Endothelial cell of umbilical vein (primary cell): ENCODE results near the gene LCAT. TPM values are rescaled to one million over a fixed set of nuclear protein-coding genes. Genes with fewer than 3 reads are reported as not detected.

ENCODE experiments used
- BruUV-seq: library from RNA; stranded (reverse); fragments of 400-500 nt; replicated peaks from 2 replicates; lab custom pipeline; 2021; lab: Mats Ljungman, UMichigan
- CTCF ChIA-PET: fragments of 300-600, 350-600 bp; sonication (Branson Sonifier 250); formaldehyde crosslinking; loops from one replicate; lab custom pipeline; 2021; ENCODE audit warnings: antibody characterized with exemption, inconsistent platforms; lab: Charles Lee
- POLR2A ChIA-PET: fragments of 300-600, 350-600 bp; sonication (Branson Sonifier 250); formaldehyde crosslinking; loops from one replicate; lab custom pipeline; 2021; ENCODE audit warnings: antibody characterized with exemption, inconsistent platforms; lab: Charles Lee
- DNase-seq: peaks from one replicate; pipeline ENCODE4 v3.0.0-alpha.2; 2011; ENCODE audit warnings: low read depth, low spot score
- FAIRE-seq: peaks from 2 replicates; lab custom pipeline; 2011; peaks lifted over from hg19 to GRCh38; lab: Jason Lieb, UNC
- H2AFZ ChIP-seq: 2 replicates; pipeline ENCODE4 v1.6.0; 2012; ENCODE audit warnings: low read depth, low read length, control low read depth, inconsistent platforms
- H3K27ac ChIP-seq: 2 replicates; pipeline ENCODE4 v1.5.1; 2011; ENCODE audit warnings: low read depth, mild to moderate bottlenecking, control low read depth, low read length, moderate library complexity; ENCODE audit not compliant: insufficient read depth
- H3K27me3 ChIP-seq, 2 experiments: 2 replicates each; pipeline versions ENCODE4 v1.6.0 to v1.6.1; 2011; ENCODE audit warnings: low read length in 2 of 2, mixed read lengths in 1 of 2; ENCODE audit not compliant: control insufficient read depth in 2 of 2, insufficient read depth in 2 of 2
- H3K36me3 ChIP-seq, 2 experiments: 2 replicates in 1 of 2; 3 replicates in 1 of 2; pipeline ENCODE4 v1.5.1; 2011; ENCODE audit warnings: low read length in 2 of 2, mild to moderate bottlenecking in 1 of 2, moderate library complexity in 1 of 2; ENCODE audit not compliant: control insufficient read depth in 2 of 2, insufficient read depth in 2 of 2; ENCODE audit errors: extremely low read depth in 1 of 2
- H3K4me1 ChIP-seq: 3 replicates; pipeline ENCODE4 v1.5.1; 2011; ENCODE audit warnings: mild to moderate bottlenecking, low read length; ENCODE audit not compliant: control insufficient read depth, insufficient read depth; ENCODE audit errors: extremely low read depth
- H3K4me2 ChIP-seq: 2 replicates; pipeline ENCODE4 v1.6.1; 2011; ENCODE audit warnings: low read length, control low read depth, mixed read lengths; ENCODE audit not compliant: insufficient read depth
- H3K4me3 ChIP-seq, 3 experiments: fragments of 200-600 bp in 1 of 3; sonication (generic), shearing (Covaris generic) in 1 of 3; replicated peaks in 1 of 3; 2 replicates each; pipeline ENCODE4 v1.5.1; 2011 to 2016; ENCODE audit warnings: control low read depth in 3 of 3, low read length in 3 of 3, mild to moderate bottlenecking in 2 of 3, inconsistent platforms in 1 of 3, low read depth in 1 of 3, moderate library complexity in 1 of 3; ENCODE audit not compliant: insufficient read depth in 1 of 3
- H3K79me2 ChIP-seq: 2 replicates; pipeline ENCODE4 v1.6.0; 2012; ENCODE audit warnings: low read length, inconsistent platforms; ENCODE audit not compliant: control insufficient read depth, insufficient read depth
- H3K9ac ChIP-seq: replicated peaks from 2 replicates; pipeline ENCODE3; 2011; ENCODE audit warnings: low read length, control low read depth; ENCODE audit not compliant: insufficient read depth; ENCODE audit errors: extremely low read depth
- H3K9me1 ChIP-seq: replicated peaks from 3 replicates; pipeline ENCODE4 v1.6.0; 2011; ENCODE audit warnings: mild to moderate bottlenecking, low read length; ENCODE audit not compliant: control insufficient read depth, insufficient read depth; ENCODE audit errors: extremely low read depth
- H3K9me3 ChIP-seq: replicated peaks from 2 replicates; pipeline ENCODE4 v1.5.1; 2012; ENCODE audit warnings: low read length, inconsistent platforms; ENCODE audit not compliant: control insufficient read depth, insufficient read depth
- H4K20me1 ChIP-seq: replicated peaks from 2 replicates; pipeline ENCODE3; 2011; ENCODE audit warnings: mild to moderate bottlenecking, low read length; ENCODE audit not compliant: control insufficient read depth, insufficient read depth; ENCODE audit errors: extremely low read depth
- EZH2 ChIP-seq: IDR thresholded peaks from 2 replicates; pipeline ENCODE4 v1.6.1; 2012; ENCODE audit warnings: borderline replicate concordance, low read depth, mild to moderate bottlenecking, moderate library complexity, low read length, inconsistent platforms; ENCODE audit not compliant: severe bottlenecking
- FOS ChIP-seq: IDR thresholded peaks from 2 replicates; pipeline ENCODE4 v1.6.1; 2011; ENCODE audit warnings: mild to moderate bottlenecking, low read length, moderate library complexity, borderline replicate concordance; ENCODE audit not compliant: insufficient read depth
- GATA2 ChIP-seq: IDR thresholded peaks from 2 replicates; pipeline ENCODE4 v1.7.0; 2011; ENCODE audit warnings: low read depth, mild to moderate bottlenecking, moderate library complexity, mixed read lengths, low read length; ENCODE audit not compliant: insufficient read length, insufficient read depth
- JUN ChIP-seq: IDR thresholded peaks from 2 replicates; pipeline ENCODE4 v1.6.1; 2011; ENCODE audit warnings: borderline replicate concordance, low read depth; ENCODE audit not compliant: insufficient read length, insufficient read depth
- MYC ChIP-seq: IDR thresholded peaks from one replicate; pipeline ENCODE4 v1.6.1; 2011; ENCODE audit warnings: mild to moderate bottlenecking, low read depth, low read length
- POLR2A ChIP-seq: IDR thresholded peaks from 2 replicates; pipeline ENCODE4 v1.6.1; 2012; ENCODE audit warnings: low read depth, mild to moderate bottlenecking, control low read depth, low read length
- POLR2AphosphoS5 ChIP-seq: IDR thresholded peaks from 2 replicates; pipeline ENCODE4 v1.6.1; 2012; ENCODE audit warnings: low read depth, mild to moderate bottlenecking, control low read depth, low read length, moderate library complexity; ENCODE audit not compliant: insufficient read depth
- dilution Hi-C: fragments of 300-500 bp; cut with MboI; formaldehyde crosslinking; loops from one replicate; pipeline ENCODE4 v1.15.0; 2019; ENCODE audit warnings: low sequenced_read_pairs; ENCODE audit not compliant: extremely low pct_ligation_motif_present
- intact Hi-C: fragments of 100-400 bp; cut with micrococcal nuclease; formaldehyde crosslinking; loops from one replicate; pipeline ENCODE4 v1.10.0; 2022
- polyA plus RNA-seq, 4 experiments: library from polyadenylated mRNA; depleted of rRNA in 3 of 4; stranded (reverse) in 3 of 4; unstranded in 1 of 4; fragments of >200 nt; gene quantifications; 2 replicates each; pipeline versions ENCODE4 v1.2.1 to v1.2.3, GENCODE V29; 2011 to 2012; ENCODE audit warnings: missing spikeins in 1 of 4
- total RNA-seq: library from RNA; stranded (reverse); gene quantifications from 2 replicates; pipeline ENCODE4 v1.2.3, GENCODE V29; 2021
- TF ChIP-seq, protein P1 (sequence below), 2 donors: IDR thresholded peaks; 1 replicate in 1 of 2; 2 replicates in 1 of 2; pipeline ENCODE4 v1.5.1; 2011; ENCODE audit warnings: low read length in 2 of 2, mild to moderate bottlenecking in 2 of 2, moderate library complexity in 2 of 2, control low read depth in 1 of 2, inconsistent platforms in 1 of 2, low read depth in 1 of 2; ENCODE audit not compliant: insufficient read depth in 1 of 2; ENCODE audit errors: extremely low read depth in 1 of 2
- TF ChIP-seq, protein P2 (sequence below): IDR thresholded peaks from 2 replicates; pipeline ENCODE4 v1.6.1; 2011; ENCODE audit not compliant: insufficient read depth, insufficient read length

The LCAT gene
- total and polyA plus RNA-seq, 2 donors (not counting 3 experiments of a cell fraction or from before 2014, with no cell fraction given): 22.6 to 46.1 TPM

DNA sequence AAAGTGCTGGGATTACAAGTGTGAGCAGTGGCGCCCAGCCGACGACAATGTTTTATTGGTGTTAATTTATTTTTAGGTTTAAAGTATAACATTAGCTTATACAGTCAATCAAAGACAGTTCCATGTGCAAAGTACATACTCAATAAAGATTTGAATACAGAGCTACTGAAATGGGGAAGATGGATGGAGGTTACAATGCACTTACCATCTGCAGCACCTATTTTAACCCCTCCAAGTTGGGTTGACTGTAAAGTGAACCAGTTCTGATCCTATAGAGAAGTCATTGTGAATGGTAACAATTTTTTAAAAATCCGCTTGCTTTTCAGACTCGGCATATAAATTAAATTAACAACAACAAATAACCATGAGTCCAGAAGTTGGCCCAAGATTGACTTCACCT is 51.5 kb downstream of the LCAT start:
- CTCF ChIA-PET: interaction anchor here (0.9 to 2.6 kb wide), 8 partner anchors 9 to 371 kb away, joined by 3 to 17 read pairs (median 4); partner anchors contain the start of gene NRN1L
- H3K4me1 ChIP-seq: peaks cover 21% of the 10 kb centered on the region
- H3K9me1 ChIP-seq: no peaks in the 10 kb centered on the region
- peaks cover 19% of the 10 kb centered on the region for H3K79me2 ChIP-seq
- DNase-seq: no peak
- H3K4me3 ChIP-seq: peak overlapping the region in 1 of 3 experiments; percentile 44
- H3K36me3 ChIP-seq: no peaks in the 10 kb centered on the region
- no peaks in the 10 kb centered on the region for H3K9me3 ChIP-seq
- POLR2A ChIA-PET: no interaction called here
- H3K27ac ChIP-seq: no peak overlapping the region
- TF ChIP-seq MYC: no peak
- TF ChIP-seq, protein P1, sequence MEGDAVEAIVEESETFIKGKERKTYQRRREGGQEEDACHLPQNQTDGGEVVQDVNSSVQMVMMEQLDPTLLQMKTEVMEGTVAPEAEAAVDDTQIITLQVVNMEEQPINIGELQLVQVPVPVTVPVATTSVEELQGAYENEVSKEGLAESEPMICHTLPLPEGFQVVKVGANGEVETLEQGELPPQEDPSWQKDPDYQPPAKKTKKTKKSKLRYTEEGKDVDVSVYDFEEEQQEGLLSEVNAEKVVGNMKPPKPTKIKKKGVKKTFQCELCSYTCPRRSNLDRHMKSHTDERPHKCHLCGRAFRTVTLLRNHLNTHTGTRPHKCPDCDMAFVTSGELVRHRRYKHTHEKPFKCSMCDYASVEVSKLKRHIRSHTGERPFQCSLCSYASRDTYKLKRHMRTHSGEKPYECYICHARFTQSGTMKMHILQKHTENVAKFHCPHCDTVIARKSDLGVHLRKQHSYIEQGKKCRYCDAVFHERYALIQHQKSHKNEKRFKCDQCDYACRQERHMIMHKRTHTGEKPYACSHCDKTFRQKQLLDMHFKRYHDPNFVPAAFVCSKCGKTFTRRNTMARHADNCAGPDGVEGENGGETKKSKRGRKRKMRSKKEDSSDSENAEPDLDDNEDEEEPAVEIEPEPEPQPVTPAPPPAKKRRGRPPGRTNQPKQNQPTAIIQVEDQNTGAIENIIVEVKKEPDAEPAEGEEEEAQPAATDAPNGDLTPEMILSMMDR (IDR thresholded peaks at IDR 0.05; ENCODE audit: extremely low read depth in 1 of 2, insufficient read depth in 1 of 2, low read depth in 1 of 2, low read length in 2 of 2): no peak
- no peak for TF ChIP-seq EZH2
- TF ChIP-seq POLR2A: no peak
- TF ChIP-seq, protein P2, sequence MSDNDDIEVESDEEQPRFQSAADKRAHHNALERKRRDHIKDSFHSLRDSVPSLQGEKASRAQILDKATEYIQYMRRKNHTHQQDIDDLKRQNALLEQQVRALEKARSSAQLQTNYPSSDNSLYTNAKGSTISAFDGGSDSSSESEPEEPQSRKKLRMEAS: no peak
- TF ChIP-seq FOS: no peak
- no peak for TF ChIP-seq GATA2
- no peak for TF ChIP-seq POLR2AphosphoS5
- no peak for TF ChIP-seq JUN
- H3K27me3 ChIP-seq: no peaks in the 10 kb centered on the region
- H4K20me1 ChIP-seq: no peaks in the 10 kb centered on the region
- peak overlapping the region; percentile 66 for H2AFZ ChIP-seq
- peak overlapping the region; percentile 92 for H3K4me2 ChIP-seq
- BruUV-seq: TSS peak; percentile 55
- dilution Hi-C loops: no loop called here
- peak overlapping the region; percentile 53 for H3K9ac ChIP-seq
- intact Hi-C loops: loop anchor here (2.0 kb wide), 2 partner anchors 46 to 344 kb away; partner anchors contain the start of genes CENPT, ESRP2 and NUTF2
- no peak for FAIRE-seq

Other genes starting within 250 kb of the LCAT start
- gene GFOD2, start 224.8 kb downstream of the LCAT start, total RNA-seq: 43.7 and 47.5 TPM in 2 replicates
- 36.7 and 38.1 TPM in 2 replicates for gene GFOD2, start 224.8 kb downstream of the LCAT start, polyA plus RNA-seq
- 20.6 and 25.6 TPM in 2 replicates for gene RANBP10, start 137.6 kb downstream of the LCAT start, total RNA-seq
- gene RANBP10, start 137.6 kb downstream of the LCAT start, polyA plus RNA-seq: 28.3 and 28.8 TPM in 2 replicates
- gene TSNAXIP1, start 137.2 kb downstream of the LCAT start, total RNA-seq: 0.95 and 1.0 TPM in 2 replicates
- gene TSNAXIP1, start 137.2 kb downstream of the LCAT start, polyA plus RNA-seq: 1.0 and 1.2 TPM in 2 replicates
- gene THAP11, start 101.8 kb downstream of the LCAT start, total RNA-seq: 22.6 and 24.0 TPM in 2 replicates
- gene THAP11, start 101.8 kb downstream of the LCAT start, polyA plus RNA-seq: 25.9 and 27.5 TPM in 2 replicates
- 199 and 208 TPM in 2 replicates for gene NUTF2, start 97.2 kb downstream of the LCAT start, total RNA-seq
- gene NUTF2, start 97.2 kb downstream of the LCAT start, polyA plus RNA-seq: 273 and 425 TPM in 2 replicates
- gene CENPT, start 96.4 kb downstream of the LCAT start, total RNA-seq: 57.5 and 60.3 TPM in 2 replicates
- 61.3 and 70.3 TPM in 2 replicates for gene CENPT, start 96.4 kb downstream of the LCAT start, polyA plus RNA-seq
- gene EDC4, start 71.1 kb downstream of the LCAT start, total RNA-seq: 68.0 and 81.2 TPM in 2 replicates
- gene EDC4, start 71.1 kb downstream of the LCAT start, polyA plus RNA-seq: 57.5 and 71.6 TPM in 2 replicates
- not detected in 2 replicates for gene NRN1L, start 59.2 kb downstream of the LCAT start, total RNA-seq
- 0.37 and 1.0 TPM in 2 replicates for gene NRN1L, start 59.2 kb downstream of the LCAT start, polyA plus RNA-seq
- gene PSKH1, start 50.9 kb downstream of the LCAT start, total RNA-seq: 25.9 and 27.0 TPM in 2 replicates
- 42.6 and 48.8 TPM in 2 replicates for gene PSKH1, start 50.9 kb downstream of the LCAT start, polyA plus RNA-seq
- 1.0 and 1.8 TPM in 2 replicates for gene CTRL, start 12.3 kb downstream of the LCAT start, total RNA-seq
- gene CTRL, start 12.3 kb downstream of the LCAT start, polyA plus RNA-seq: 1.1 TPM in 2 replicates
- gene PSMB10, start 7.3 kb downstream of the LCAT start, total RNA-seq: 32.7 and 40.8 TPM in 2 replicates
- gene PSMB10, start 7.3 kb downstream of the LCAT start, polyA plus RNA-seq: 54.7 and 80.3 TPM in 2 replicates
- 99.0 and 114 TPM in 2 replicates for gene SLC12A4, start 24.5 kb upstream of the LCAT start, total RNA-seq
- 110 and 124 TPM in 2 replicates for gene SLC12A4, start 24.5 kb upstream of the LCAT start, polyA plus RNA-seq
- gene DPEP3, start 36.4 kb upstream of the LCAT start, total RNA-seq: not detected in 2 replicates
- 0.03 and 0.06 TPM in 2 replicates for gene DPEP3, start 36.4 kb upstream of the LCAT start, polyA plus RNA-seq
- gene DPEP2, start 55.4 kb upstream of the LCAT start, total RNA-seq: 0.18 and 0.27 TPM in 2 replicates
- gene DPEP2, start 55.4 kb upstream of the LCAT start, polyA plus RNA-seq: 1.7 and 1.8 TPM in 2 replicates
- gene DPEP2NB, start 71.8 kb upstream of the LCAT start, total RNA-seq: not detected in 2 replicates
- gene DPEP2NB, start 71.8 kb upstream of the LCAT start, polyA plus RNA-seq: not detected in 2 replicates
- 7.9 and 8.4 TPM in 2 replicates for gene DDX28, start 79.1 kb upstream of the LCAT start, total RNA-seq
- 12.5 and 14.9 TPM in 2 replicates for gene DDX28, start 79.1 kb upstream of the LCAT start, polyA plus RNA-seq
- gene DUS2, start 79.2 kb upstream of the LCAT start, total RNA-seq: 20.3 and 21.7 TPM in 2 replicates
- gene DUS2, start 79.2 kb upstream of the LCAT start, polyA plus RNA-seq: 14.7 and 16.4 TPM in 2 replicates
- 30.5 and 33.1 TPM in 2 replicates for gene NFATC3, start 141.2 kb upstream of the LCAT start, total RNA-seq
- 15.6 and 15.8 TPM in 2 replicates for gene NFATC3, start 141.2 kb upstream of the LCAT start, polyA plus RNA-seq